T-helper 1 cell treated with Interleukin-12 subunit alpha and Interleukin-12 subunit beta and Interleukin-4 antibody, amounts not matched to agents 30 ng/mL and 1 ng/mL, for 36 hours (primary cell): Measurements from ENCODE around the gene PPP1R12B. TPM values are rescaled to one million over a fixed set of nuclear protein-coding genes. Genes with fewer than 3 reads are reported as not detected.
"Not testable (repeated sequence)": the region's sequence is repeated elsewhere in the genome, so short reads cannot be mapped to it uniquely, and the experiment has no call there.

Experiments used
- intact Hi-C: fragments of 100-400 bp; cut with micrococcal nuclease; formaldehyde crosslinking; loops from one replicate; pipeline ENCODE4 v1.15.1; 2024
- total RNA-seq: library from RNA; stranded (reverse); gene quantifications from 2 replicates; pipeline ENCODE4 v1.2.3, GENCODE V29; 2022

Gene PPP1R12B
- total RNA-seq, 1 donor from 2014 or later: 24.7 TPM

- intact Hi-C loops: no loop called here
Observed at GRCh38 chr1:202438393-202439174, 90.1 kb downstream of the PPP1R12B start.

- intact Hi-C loops: no loop called here
Observed at GRCh38 chr1:202439308-202439707, 90.8 kb downstream of the PPP1R12B start.

GRCh38 chr1:202448140-202448539 lies 99.6 kb downstream of the PPP1R12B start:
- intact Hi-C loops: not testable (repeated sequence)

GRCh38 chr1:202451641-202452040 lies 103.1 kb downstream of the PPP1R12B start:
- intact Hi-C loops: not testable (repeated sequence)

GRCh38 chr1:202452508-202452907 lies 104.0 kb downstream of the PPP1R12B start:
- intact Hi-C loops: no loop called here

GRCh38 chr1:202456372-202457169 lies 108.1 kb downstream of the PPP1R12B start:
- intact Hi-C loops: not testable (repeated sequence)

- intact Hi-C loops: not testable (repeated sequence)
Observed at GRCh38 chr1:202458651-202459050, 110.2 kb downstream of the PPP1R12B start.

- intact Hi-C loops: loop anchor here (10.0 kb wide), 1 partner anchor 535 kb away; no protein-coding TSS in a partner anchor
Observed at GRCh38 chr1:202459470-202460142, 111.1 kb downstream of the PPP1R12B start.

GRCh38 chr1:202460143-202460495 lies 111.6 kb downstream of the PPP1R12B start:
- intact Hi-C loops: loop anchor here (10.0 kb wide), 1 partner anchor 535 kb away; no protein-coding TSS in a partner anchor

- intact Hi-C loops: loop anchor here (10.0 kb wide), 1 partner anchor 532 kb away; no protein-coding TSS in a partner anchor
Observed at GRCh38 chr1:202462342-202463076, 114.0 kb downstream of the PPP1R12B start.

GRCh38 chr1:202464153-202464742 lies 115.7 kb downstream of the PPP1R12B start:
- intact Hi-C loops: loop anchor here (1.0 to 10.0 kb wide), 4 partner anchors 107 to 531 kb away; no protein-coding TSS in a partner anchor

GRCh38 chr1:202465644-202466270 lies 117.3 kb downstream of the PPP1R12B start:
- intact Hi-C loops: loop anchor here (10.0 kb wide), 1 partner anchor 529 kb away; no protein-coding TSS in a partner anchor

- intact Hi-C loops: loop anchor here (10.0 kb wide), 1 partner anchor 528 kb away; no protein-coding TSS in a partner anchor
Observed at GRCh38 chr1:202466339-202466738, 117.8 kb downstream of the PPP1R12B start.

- intact Hi-C loops: loop anchor here (10.0 kb wide), 1 partner anchor 527 kb away; no protein-coding TSS in a partner anchor
Observed at GRCh38 chr1:202467381-202467780, 118.9 kb downstream of the PPP1R12B start.

- intact Hi-C loops: loop anchor here (10.0 kb wide), 1 partner anchor 526 kb away; no protein-coding TSS in a partner anchor
Observed at GRCh38 chr1:202468695-202469094, 120.2 kb downstream of the PPP1R12B start.

- intact Hi-C loops: loop anchor here (10.0 kb wide), 1 partner anchor 526 kb away; no protein-coding TSS in a partner anchor
Observed at GRCh38 chr1:202469123-202469522, 120.6 kb downstream of the PPP1R12B start.

GRCh38 chr1:202471246-202471645 lies 122.7 kb downstream of the PPP1R12B start:
- intact Hi-C loops: no loop called here

GRCh38 chr1:202472347-202473124 lies 124.0 kb downstream of the PPP1R12B start:
- intact Hi-C loops: not testable (repeated sequence)
